Ectodermal cell (in vitro differentiated cells): ENCODE data around the gene CHP1.
"Not testable (repeated sequence)": the region's sequence is repeated elsewhere in the genome, so short reads cannot be mapped to it uniquely, and the experiment has no call there.

Source experiments
- H3K27ac ChIP-seq: 2 replicates; pipeline ENCODE4 v1.7.0; 2013; ENCODE audit warnings: mild to moderate bottlenecking, low read depth, low read length; ENCODE audit not compliant: insufficient read depth, poor library complexity, severe bottlenecking
- H3K27me3 ChIP-seq: 2 replicates; pipeline ENCODE4 v1.7.0; 2013; ENCODE audit warnings: mild to moderate bottlenecking, low read length; ENCODE audit not compliant: insufficient read depth, control insufficient read depth, poor library complexity, severe bottlenecking
- H3K36me3 ChIP-seq: one replicate; pipeline ENCODE4 v1.7.0; 2013; ENCODE audit warnings: low read length; ENCODE audit not compliant: control insufficient read depth, insufficient read depth
- H3K4me1 ChIP-seq: one replicate; pipeline ENCODE4 v1.7.0; 2013; ENCODE audit warnings: low read length; ENCODE audit not compliant: control insufficient read depth, insufficient read depth
- H3K4me3 ChIP-seq: 2 replicates; pipeline ENCODE4 v1.7.0; 2013; ENCODE audit warnings: low read depth, low read length, control low read depth; ENCODE audit not compliant: insufficient read depth
- H3K9me3 ChIP-seq: 2 replicates; pipeline ENCODE4 v1.7.0; 2013; ENCODE audit warnings: mild to moderate bottlenecking, low read length, moderate library complexity; ENCODE audit not compliant: control insufficient read depth
- WGBS, 2 experiments: methylation state at CpG; one replicate each; pipeline ENCODE4 v1.1.7; 2013; ENCODE audit warnings: missing lambda C conversion rate in 2 of 2; 5-methylcytosine and 5-hydroxymethylcytosine counted together

The CHP1 gene

GRCh38 chr15:41254560-41254959 lies 23.5 kb downstream of the CHP1 start:
- H3K4me3 ChIP-seq = no peak overlapping the region
- WGBS, 2 experiments = 93 to 94% methylated on average over 4 of the region's 4 CpGs
- no peaks in the 10 kb centered on the region for H3K4me1 ChIP-seq
- no peaks in the 10 kb centered on the region for H3K27me3 ChIP-seq
- H3K27ac ChIP-seq = no peak overlapping the region
- no peaks in the 10 kb centered on the region for H3K36me3 ChIP-seq
- no peaks in the 10 kb centered on the region for H3K9me3 ChIP-seq

- Histone ChIP-seq H3K27ac (no peak overlapping the region), H3K27me3 (no peaks in the 10 kb centered on the region), H3K9me3 (no peaks in the 10 kb centered on the region), H3K4me3 (no peak overlapping the region), H3K4me1 (no peaks in the 10 kb centered on the region), H3K36me3 (no peaks in the 10 kb centered on the region)
- WGBS, 2 experiments = 95 to 99% methylated on average over 3 of the region's 3 CpGs
These were observed 25.0 kb downstream of the CHP1 start for GRCh38 chr15:41256103-41256502.

- no peaks in the 10 kb centered on the region for H3K36me3 ChIP-seq
- 95% methylated on average over 5 of the region's 5 CpGs for WGBS, 2 experiments
- no peaks in the 10 kb centered on the region for H3K9me3 ChIP-seq
- H3K4me1 ChIP-seq = no peaks in the 10 kb centered on the region
- H3K4me3 ChIP-seq = no peak overlapping the region
- no peaks in the 10 kb centered on the region for H3K27me3 ChIP-seq
- no peak overlapping the region for H3K27ac ChIP-seq
These were observed 25.5 kb downstream of the CHP1 start for GRCh38 chr15:41256577-41257038.

GRCh38 chr15:41258750-41259471 lies 27.8 kb downstream of the CHP1 start:
- H3K27me3 ChIP-seq = no peaks in the 10 kb centered on the region
- no peaks in the 10 kb centered on the region for H3K9me3 ChIP-seq
- H3K27ac ChIP-seq = no peak overlapping the region
- no peak overlapping the region for H3K4me3 ChIP-seq
- peaks cover under 1% of the 10 kb centered on the region for H3K36me3 ChIP-seq
- WGBS, 2 experiments = 87 to 91% methylated on average over 3 of the region's 3 CpGs
- peaks cover 2% of the 10 kb centered on the region for H3K4me1 ChIP-seq

- peaks cover 2% of the 10 kb centered on the region for H3K36me3 ChIP-seq
These were observed 28.6 kb downstream of the CHP1 start for GRCh38 chr15:41259546-41260189.

GRCh38 chr15:41260924-41261323 lies 29.9 kb downstream of the CHP1 start:
- WGBS, 2 experiments = 93 to 95% methylated on average over 7 of the region's 7 CpGs
- H3K27ac ChIP-seq, H3K27me3 ChIP-seq, H3K4me1 ChIP-seq, H3K36me3 ChIP-seq, H3K9me3 ChIP-seq, H3K4me3 ChIP-seq: not testable (repeated sequence)

More at GRCh38 chr15:41259546-41260189, 28.6 kb downstream of the CHP1 start:
- no peak overlapping the region for H3K4me3 ChIP-seq
- whole genome bisulfite sequencing, 2 experiments = 86 to 94% methylated on average over 12 of the region's 12 CpGs
- H3K27ac ChIP-seq = no peak overlapping the region
- H3K9me3 ChIP-seq = no peaks in the 10 kb centered on the region
- peaks cover 4% of the 10 kb centered on the region for H3K4me1 ChIP-seq
- H3K27me3 ChIP-seq = no peaks in the 10 kb centered on the region

GRCh38 chr15:41262571-41262970 lies 31.5 kb downstream of the CHP1 start:
- Histone ChIP-seq H3K27me3 (no peaks in the 10 kb centered on the region), H3K4me1 (peaks cover 4% of the 10 kb centered on the region), H3K36me3 (peaks cover 2% of the 10 kb centered on the region), H3K27ac (no peak overlapping the region), H3K9me3 (no peaks in the 10 kb centered on the region), H3K4me3 (no peak overlapping the region)
- WGBS, 2 experiments = 94 to 97% methylated on average over 8 of the region's 8 CpGs

GRCh38 chr15:41263891-41264351 lies 32.9 kb downstream of the CHP1 start:
- Histone ChIP-seq H3K27ac (no peak overlapping the region), H3K36me3 (peaks cover 2% of the 10 kb centered on the region), H3K4me1 (peaks cover 4% of the 10 kb centered on the region), H3K27me3 (no peaks in the 10 kb centered on the region), H3K9me3 (no peaks in the 10 kb centered on the region), H3K4me3 (no peak overlapping the region)
- 48 to 60% methylated on average over 6 of the region's 6 CpGs for WGBS, 2 experiments

GRCh38 chr15:41269887-41270286 lies 38.8 kb downstream of the CHP1 start:
- no peaks in the 10 kb centered on the region for H3K9me3 ChIP-seq
- 80 to 94% methylated on average over 1 to 2 of the region's 2 CpGs for WGBS, 2 experiments
- no peak overlapping the region for H3K4me3 ChIP-seq
- H3K27ac ChIP-seq = no peak overlapping the region
- no peaks in the 10 kb centered on the region for H3K27me3 ChIP-seq
- H3K4me1 ChIP-seq = no peaks in the 10 kb centered on the region
- no peaks in the 10 kb centered on the region for H3K36me3 ChIP-seq

GRCh38 chr15:41276831-41277230 lies 45.8 kb downstream of the CHP1 start:
- H3K4me3 ChIP-seq = no peak overlapping the region
- no peaks in the 10 kb centered on the region for H3K27me3 ChIP-seq
- no peak overlapping the region for H3K27ac ChIP-seq
- peaks cover 9% of the 10 kb centered on the region for H3K36me3 ChIP-seq
- no peaks in the 10 kb centered on the region for H3K9me3 ChIP-seq
- H3K4me1 ChIP-seq = no peaks in the 10 kb centered on the region
